GM21717 (cell line): ENCODE measurements around the gene ASB2.

Experiments
- ATAC-seq: cut with Tn5 transposase; IDR thresholded peaks from one replicate; pipeline ENCODE4 v1.9.1; 2021; ENCODE audit warnings: mild to moderate bottlenecking, moderate library complexity; ENCODE audit not compliant: unreplicated experiment

ASB2 gene

GRCh38 chr14:93911975-93912615, 64.3 kb downstream of the ASB2 start:
- ATAC-seq = no peak

GRCh38 chr14:93909429-93910128, 66.8 kb downstream of the ASB2 start:
- ATAC-seq = no peak

- peak; percentile 61 for ATAC-seq
Measured at GRCh38 chr14:93906341-93907329, 69.7 kb downstream of the ASB2 start.

GRCh38 chr14:93905623-93906022, 70.7 kb downstream of the ASB2 start:
- no peak for ATAC-seq

GRCh38 chr14:93903342-93904184, 72.8 kb downstream of the ASB2 start:
- no peak for ATAC-seq

- no peak for ATAC-seq
Measured at GRCh38 chr14:93902619-93903307, 73.6 kb downstream of the ASB2 start.

GRCh38 chr14:93901813-93902212, 74.6 kb downstream of the ASB2 start:
- no peak for ATAC-seq

GRCh38 chr14:93898731-93899130, 77.6 kb downstream of the ASB2 start:
- no peak for ATAC-seq

GRCh38 chr14:93898081-93898611, 78.2 kb downstream of the ASB2 start:
- ATAC-seq = no peak

GRCh38 chr14:93897476-93897845, 78.9 kb downstream of the ASB2 start:
- ATAC-seq = no peak

GRCh38 chr14:93895023-93895604, 81.3 kb downstream of the ASB2 start:
- no peak for ATAC-seq

GRCh38 chr14:93893661-93894261, 82.6 kb downstream of the ASB2 start:
- no peak for ATAC-seq

GRCh38 chr14:93892923-93893558, 83.3 kb downstream of the ASB2 start:
- ATAC-seq = no peak

- ATAC-seq = no peak
Measured at GRCh38 chr14:93892505-93892839, 83.9 kb downstream of the ASB2 start.

- no peak for ATAC-seq
Measured at GRCh38 chr14:93891756-93892504, 84.4 kb downstream of the ASB2 start.

GRCh38 chr14:93889739-93890483, 86.5 kb downstream of the ASB2 start:
- no peak for ATAC-seq

- ATAC-seq = no peak
Measured at GRCh38 chr14:93888995-93889394, 87.4 kb downstream of the ASB2 start.
